HG02642 (cell line): ENCODE results near the gene SH3RF1.
"Not testable (repeated sequence)": the region's sequence is repeated elsewhere in the genome, so short reads cannot be mapped to it uniquely, and the experiment has no call there.

ENCODE experiments used
- ATAC-seq: cut with Tn5 transposase; IDR thresholded peaks from one replicate; pipeline ENCODE4 v1.9.1; 2021; ENCODE audit warnings: mild to moderate bottlenecking; ENCODE audit not compliant: unreplicated experiment, poor library complexity

SH3RF1 gene

GRCh38 chr4:169270810-169271691 is at the start of gene SH3RF1:
Gene SH3RF1, minus strand, starts transcription at chr4:169270956. Its CDS starts 1,744 bp downstream, at chr4:169269212.
- peak; percentile 72 for ATAC-seq

- no peak for ATAC-seq
These were observed 45.0 kb upstream of the SH3RF1 start for GRCh38 chr4:169315530-169316343.

GRCh38 chr4:169314906-169315305 is 44.1 kb upstream of the SH3RF1 start:
- no peak for ATAC-seq

- ATAC-seq: no peak
These were observed 43.0 kb upstream of the SH3RF1 start for GRCh38 chr4:169313732-169314131.

GRCh38 chr4:169312690-169313422 is 42.1 kb upstream of the SH3RF1 start:
- no peak for ATAC-seq

- peak; percentile 90 for ATAC-seq
These were observed 41.0 kb upstream of the SH3RF1 start for GRCh38 chr4:169311643-169312365.

GRCh38 chr4:169309326-169309967 is 38.7 kb upstream of the SH3RF1 start:
- ATAC-seq: no peak

- ATAC-seq: no peak
These were observed 36.8 kb upstream of the SH3RF1 start for GRCh38 chr4:169307576-169307975.

- ATAC-seq: no peak
These were observed 34.9 kb upstream of the SH3RF1 start for GRCh38 chr4:169305651-169306050.

GRCh38 chr4:169305173-169305572 is 34.4 kb upstream of the SH3RF1 start:
- ATAC-seq: no peak

- ATAC-seq: peak; percentile 44
These were observed 25.1 kb upstream of the SH3RF1 start for GRCh38 chr4:169295822-169296221.

GRCh38 chr4:169293343-169294176 is 22.8 kb upstream of the SH3RF1 start:
- ATAC-seq: peak; percentile 90

- not testable (repeated sequence) for ATAC-seq
These were observed 17.2 kb upstream of the SH3RF1 start for GRCh38 chr4:169287983-169288382.

GRCh38 chr4:169286562-169287301 is 16.0 kb upstream of the SH3RF1 start:
- ATAC-seq: peak; percentile 47

- ATAC-seq: no peak
These were observed 12.4 kb upstream of the SH3RF1 start for GRCh38 chr4:169283114-169283509.

- no peak for ATAC-seq
These were observed 11.8 kb upstream of the SH3RF1 start for GRCh38 chr4:169282429-169283113.

- ATAC-seq: no peak
These were observed 8.4 kb upstream of the SH3RF1 start for GRCh38 chr4:169279108-169279507.
